CD4-positive, alpha-beta T cell treated with Interferon gamma for 1 hour (primary cell): ENCODE data around the gene CHKA.
A peak's percentile ranks its signal among the peaks of the same experiment; 100 is the strongest.

Experiments used
- DNase-seq: peaks from one replicate; pipeline ENCODE4 v3.0.0-alpha.2; 2020

The CHKA gene

GRCh38 chr11:68044145-68044813, 76.9 kb downstream of the CHKA start:
- no peak for DNase-seq

- no peak for DNase-seq
Measured at GRCh38 chr11:68043349-68044144, 77.6 kb downstream of the CHKA start.

GRCh38 chr11:68043029-68043348, 78.2 kb downstream of the CHKA start:
- DNase-seq, result no peak

GRCh38 chr11:68042219-68043028, 78.8 kb downstream of the CHKA start:
- DNase-seq, result no peak

- DNase-seq, result no peak
Measured at GRCh38 chr11:68041617-68042218, 79.5 kb downstream of the CHKA start.

- DNase-seq, result no peak
Measured at GRCh38 chr11:68040957-68041591, 80.1 kb downstream of the CHKA start.

- peak; percentile 48 for DNase-seq
Measured at GRCh38 chr11:68040101-68040956, 80.9 kb downstream of the CHKA start.

- no peak for DNase-seq
Measured at GRCh38 chr11:68039526-68040086, 81.6 kb downstream of the CHKA start.

- DNase-seq, result peak; percentile 51
Measured at GRCh38 chr11:68038718-68039525, 82.3 kb downstream of the CHKA start, which contains the start of gene TCIRG1. TCIRG1 (plus strand) TSS chr11:68039025; CDS start chr11:68041272, 2,247 bp downstream.

GRCh38 chr11:68038226-68038717, 82.9 kb downstream of the CHKA start:
- no peak for DNase-seq

- DNase-seq, result no peak
Measured at GRCh38 chr11:68037411-68038225, 83.6 kb downstream of the CHKA start.

- DNase-seq, result peak; percentile 74
Measured at GRCh38 chr11:68036717-68037239, 84.4 kb downstream of the CHKA start.

- DNase-seq, result no peak
Measured at GRCh38 chr11:68036141-68036716, 85.0 kb downstream of the CHKA start.

GRCh38 chr11:68035266-68035876, 85.8 kb downstream of the CHKA start:
- no peak for DNase-seq

- DNase-seq, result no peak
Measured at GRCh38 chr11:68033708-68034045, 87.5 kb downstream of the CHKA start.

GRCh38 chr11:68032997-68033707, 88.0 kb downstream of the CHKA start:
- no peak for DNase-seq

- DNase-seq, result no peak
Measured at GRCh38 chr11:68032003-68032402, 89.2 kb downstream of the CHKA start.

GRCh38 chr11:68031144-68031464, 90.1 kb downstream of the CHKA start:
- no peak for DNase-seq
